HEK293 (cell line): ENCODE measurements around the gene LAMP1.
A peak's percentile ranks its signal among the peaks of the same experiment; 100 is the strongest.

Experiments
- CTCF ChIA-PET: fragments of 350-600 bp; formaldehyde crosslinking; extraction: SDS; loops from one replicate; lab custom pipeline; 2021; ENCODE audit warnings: antibody characterized with exemption; lab: Yijun Ruan, JAX
- POLR2A ChIA-PET: fragments of 300-600 bp; formaldehyde crosslinking; extraction: SDS; loops from one replicate; lab custom pipeline; 2020; ENCODE audit warnings: antibody characterized with exemption, inconsistent platforms; lab: Yijun Ruan, JAX
- H3K27ac ChIP-seq: fragments of 200-500 bp; sonication (Bioruptor generic); 2 replicates; pipeline ENCODE4 v1.5.1; 2014; ENCODE audit warnings: low read depth, low read length, control low read depth, inconsistent platforms; ENCODE audit errors: extremely low read depth
- H3K36me3 ChIP-seq, 2 experiments: fragments of 200-500 bp in 1 of 2; sonication (Bioruptor generic) in 1 of 2; 1 replicate in 1 of 2; 2 replicates in 1 of 2; pipeline ENCODE4 v1.5.1; 2014 to 2017; ENCODE audit warnings: inconsistent platforms in 2 of 2, low read length in 2 of 2; ENCODE audit not compliant: control insufficient read depth in 2 of 2, insufficient read depth in 1 of 2
- H3K4me1 ChIP-seq: fragments of 200-500 bp; sonication (Bioruptor generic); 2 replicates; pipeline ENCODE4 v1.5.1; 2014; ENCODE audit warnings: mild to moderate bottlenecking, low read length, inconsistent platforms; ENCODE audit not compliant: control insufficient read depth, insufficient read depth
- H3K4me3 ChIP-seq: 2 replicates; pipeline ENCODE4 v1.5.1; 2011; ENCODE audit warnings: low read depth, mild to moderate bottlenecking, control low read depth, low read length, moderate library complexity
- H3K9me3 ChIP-seq: fragments of 200-500 bp; sonication (Bioruptor generic); 2 replicates; pipeline ENCODE4 v1.5.1; 2014; ENCODE audit warnings: low read depth, low read length, inconsistent platforms; ENCODE audit not compliant: control insufficient read depth, insufficient read depth
- EGR2 ChIP-seq: fragments of 450-650 bp; formaldehyde crosslinking; IDR thresholded peaks from 2 replicates; pipeline ENCODE4 v1.5.1; 2016; ENCODE audit warnings: low read depth, missing biosample characterization, missing genetic modification characterization
- GLIS2 ChIP-seq: fragments of 450-650 bp; formaldehyde crosslinking; IDR thresholded peaks from 2 replicates; pipeline ENCODE4 v1.5.1; 2016; ENCODE audit warnings: missing biosample characterization, missing genetic modification characterization
- IKZF3 ChIP-seq: fragments of 450-650 bp; IDR thresholded peaks from 2 replicates; pipeline ENCODE4 v1.5.0; 2018; ENCODE audit warnings: missing biosample characterization, mild to moderate bottlenecking, missing genetic modification characterization, moderate library complexity
- KLF8 ChIP-seq: fragments of 450-650 bp; formaldehyde crosslinking; IDR thresholded peaks from 2 replicates; pipeline ENCODE4 v1.5.1; 2016; ENCODE audit warnings: missing biosample characterization, missing genetic modification characterization
- TCF7L2 ChIP-seq: IDR thresholded peaks from 2 replicates; pipeline ENCODE4 v1.6.1; 2011; ENCODE audit warnings: low read depth, mild to moderate bottlenecking, inconsistent platforms, low read length, moderate library complexity, borderline replicate concordance
- ZBTB1 ChIP-seq: fragments of 450-650 bp; formaldehyde crosslinking; IDR thresholded peaks from 2 replicates; pipeline ENCODE4 v1.5.1; 2016; ENCODE audit warnings: missing biosample characterization, missing genetic modification characterization
- ZBTB7A ChIP-seq: fragments of 450-650 bp; formaldehyde crosslinking; IDR thresholded peaks from 2 replicates; pipeline ENCODE4 v1.5.1; 2016; ENCODE audit warnings: low read depth, missing biosample characterization, missing genetic modification characterization
- ZEB2 ChIP-seq: fragments of 450-650 bp; formaldehyde crosslinking; IDR thresholded peaks from 2 replicates; pipeline ENCODE4 v1.5.1; 2016; ENCODE audit warnings: missing biosample characterization, missing genetic modification characterization
- ZIC2 ChIP-seq: fragments of 450-650 bp; formaldehyde crosslinking; IDR thresholded peaks from 2 replicates; pipeline ENCODE4 v1.5.1; 2016; ENCODE audit warnings: missing biosample characterization, missing genetic modification characterization
- ZNF132 ChIP-seq: fragments of 450-650 bp; formaldehyde crosslinking; IDR thresholded peaks from 2 replicates; pipeline ENCODE4 v1.5.1; 2017; ENCODE audit warnings: missing biosample characterization, missing genetic modification characterization, borderline replicate concordance
- ZNF184 ChIP-seq: fragments of 450-650 bp; IDR thresholded peaks from 2 replicates; pipeline ENCODE4 v1.5.1; 2018; ENCODE audit warnings: missing biosample characterization, mild to moderate bottlenecking, missing genetic modification characterization
- ZNF2 ChIP-seq: fragments of 450-650 bp; formaldehyde crosslinking; IDR thresholded peaks from 2 replicates; pipeline ENCODE4 v1.5.1; 2016; ENCODE audit warnings: missing biosample characterization, missing genetic modification characterization
- ZNF24 ChIP-seq: fragments of 450-650 bp; formaldehyde crosslinking; IDR thresholded peaks from 2 replicates; pipeline ENCODE4 v1.5.1; 2016; ENCODE audit warnings: missing biosample characterization, missing genetic modification characterization
- ZNF544 ChIP-seq: fragments of 450-650 bp; formaldehyde crosslinking; IDR thresholded peaks from 2 replicates; pipeline ENCODE4 v1.5.0; 2017; ENCODE audit warnings: missing biosample characterization, missing genetic modification characterization
- ZNF560 ChIP-seq: fragments of 450-650 bp; formaldehyde crosslinking; IDR thresholded peaks from 2 replicates; pipeline ENCODE4 v1.5.1; 2017; ENCODE audit warnings: missing biosample characterization, missing genetic modification characterization, borderline replicate concordance
- ZNF623 ChIP-seq: fragments of 450-650 bp; formaldehyde crosslinking; IDR thresholded peaks from 2 replicates; pipeline ENCODE4 v1.5.1; 2016; ENCODE audit warnings: missing biosample characterization, missing genetic modification characterization
- ZNF664 ChIP-seq: fragments of 450-650 bp; formaldehyde crosslinking; IDR thresholded peaks from 2 replicates; pipeline ENCODE4 v1.5.1; 2016; ENCODE audit warnings: missing biosample characterization, missing genetic modification characterization
- ZNF791 ChIP-seq: fragments of 450-650 bp; formaldehyde crosslinking; IDR thresholded peaks from 2 replicates; pipeline ENCODE4 v1.5.1; 2016; ENCODE audit warnings: missing biosample characterization, missing genetic modification characterization
- TF ChIP-seq, protein P1 (sequence below): fragments of 450-650 bp; IDR thresholded peaks from 2 replicates; pipeline ENCODE4 v1.5.1; 2018; ENCODE audit warnings: missing biosample characterization, mild to moderate bottlenecking, missing genetic modification characterization
- TF ChIP-seq, protein P2 (sequence below): fragments of 450-650 bp; formaldehyde crosslinking; IDR thresholded peaks from 2 replicates; pipeline ENCODE4 v1.5.1; 2016; ENCODE audit warnings: missing biosample characterization, missing genetic modification characterization
- TF ChIP-seq, protein P3 (sequence below): fragments of 450-650 bp; formaldehyde crosslinking; IDR thresholded peaks from 2 replicates; pipeline ENCODE4 v1.5.1; 2017; ENCODE audit warnings: missing biosample characterization, missing genetic modification characterization

The LAMP1 gene

DNA sequence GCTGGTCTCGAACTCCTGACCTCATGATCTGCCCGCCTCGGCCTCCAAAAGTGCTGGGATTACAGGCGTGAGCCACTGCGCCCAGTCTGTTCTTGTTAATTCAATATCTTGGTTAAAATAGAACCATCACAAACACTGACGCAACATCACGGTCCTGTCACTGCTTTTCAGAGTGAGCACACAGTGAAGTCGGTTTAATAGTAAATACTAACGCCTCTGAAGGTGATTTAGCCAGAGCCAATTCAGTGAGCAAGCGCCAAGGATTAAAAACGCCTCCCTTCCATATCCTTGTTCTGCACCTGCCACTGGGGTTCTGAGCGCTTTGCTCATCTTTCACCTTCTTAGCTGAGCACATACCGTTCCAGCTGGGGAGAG, 30.3 kb downstream of the LAMP1 start (continued):
- no peak for TF ChIP-seq KLF8

DNA sequence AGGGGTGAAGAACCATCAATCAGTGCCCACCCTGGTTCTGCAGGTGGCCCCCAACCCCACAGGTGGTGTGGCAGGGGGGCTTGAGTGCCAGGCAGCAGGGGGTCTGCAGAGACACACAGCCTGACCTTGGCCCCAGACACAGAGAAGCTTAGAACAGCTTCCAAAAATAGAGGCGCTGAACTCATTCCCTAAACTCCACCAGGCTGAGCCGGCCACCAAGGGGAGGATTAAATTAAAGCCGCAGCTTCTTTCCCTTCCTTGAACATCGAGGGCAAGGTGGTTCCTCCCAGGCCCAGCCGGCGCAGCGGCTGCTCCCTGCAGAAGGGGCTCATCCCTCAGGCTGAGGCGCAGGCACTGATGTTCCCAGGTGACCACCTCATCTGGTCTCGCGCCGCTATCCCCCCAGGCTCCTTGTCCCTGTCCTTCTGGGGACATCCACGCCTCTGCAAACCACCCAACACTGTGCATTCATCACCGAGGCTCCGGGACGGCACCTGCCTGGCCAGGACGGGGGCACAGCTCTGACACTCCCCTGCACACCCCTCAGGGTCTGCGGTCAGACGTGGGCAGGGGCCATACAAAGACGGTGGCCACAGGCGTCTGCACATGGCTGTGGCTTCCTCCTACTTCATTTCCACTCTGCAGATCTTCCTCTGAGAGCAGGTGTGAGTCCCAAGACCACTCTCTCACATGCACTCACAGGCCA, 30.9 kb downstream of the LAMP1 start:
- H3K4me1 ChIP-seq: no peaks in the 10 kb centered on the region
- ChIA-PET CTCF (no interaction called here), POLR2A (no interaction called here)
- no peaks in the 10 kb centered on the region for H3K9me3 ChIP-seq
- H3K36me3 ChIP-seq: peaks cover 0 to 24% of the 10 kb centered on the region in 2 experiments; a peak in 1 of 3 replicates
- H3K4me3 ChIP-seq: no peak overlapping the region
- peak; percentile 77 for TF ChIP-seq ZIC2 (tag by site-specific recombination)
- peak; percentile 35; the same call in 1 of the 2 replicates for TF ChIP-seq GLIS2 (tag by site-specific recombination)
- TF ChIP-seq IKZF3 (tag by site-specific recombination): no peak
- no peak overlapping the region for H3K27ac ChIP-seq

DNA sequence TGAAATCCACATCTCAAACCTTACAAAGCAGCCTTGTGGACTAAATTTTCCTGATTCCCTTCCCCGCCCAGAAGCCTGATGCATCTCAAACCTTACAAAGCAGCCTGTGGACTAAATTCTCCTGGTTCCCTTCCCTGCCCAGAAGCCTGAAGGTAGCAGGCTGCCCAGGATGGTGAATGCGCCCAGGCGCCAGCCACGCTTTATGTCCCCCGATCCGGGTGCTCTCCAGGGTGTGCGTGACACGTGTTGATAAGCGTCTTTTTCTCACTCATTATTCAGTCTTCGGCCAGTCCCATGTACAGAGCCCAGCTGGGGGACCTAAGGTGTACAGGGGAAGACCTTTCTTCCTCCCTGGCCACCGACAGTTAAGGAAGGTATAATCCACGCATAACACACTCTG, 31.8 kb downstream of the LAMP1 start:
- H3K27ac ChIP-seq: no peak overlapping the region
- POLR2A ChIA-PET: no interaction called here
- no peak for TF ChIP-seq ZNF184 (tag by site-specific recombination)
- TF ChIP-seq IKZF3 (tag by site-specific recombination): no peak
- no peak for TF ChIP-seq EGR2 (tag by site-specific recombination)
- TF ChIP-seq ZNF2 (tag by site-specific recombination): no peak
- no peak for TF ChIP-seq ZNF623 (tag by site-specific recombination)
- no peak for TF ChIP-seq ZBTB1 (tag by site-specific recombination)
- TF ChIP-seq, protein P1, sequence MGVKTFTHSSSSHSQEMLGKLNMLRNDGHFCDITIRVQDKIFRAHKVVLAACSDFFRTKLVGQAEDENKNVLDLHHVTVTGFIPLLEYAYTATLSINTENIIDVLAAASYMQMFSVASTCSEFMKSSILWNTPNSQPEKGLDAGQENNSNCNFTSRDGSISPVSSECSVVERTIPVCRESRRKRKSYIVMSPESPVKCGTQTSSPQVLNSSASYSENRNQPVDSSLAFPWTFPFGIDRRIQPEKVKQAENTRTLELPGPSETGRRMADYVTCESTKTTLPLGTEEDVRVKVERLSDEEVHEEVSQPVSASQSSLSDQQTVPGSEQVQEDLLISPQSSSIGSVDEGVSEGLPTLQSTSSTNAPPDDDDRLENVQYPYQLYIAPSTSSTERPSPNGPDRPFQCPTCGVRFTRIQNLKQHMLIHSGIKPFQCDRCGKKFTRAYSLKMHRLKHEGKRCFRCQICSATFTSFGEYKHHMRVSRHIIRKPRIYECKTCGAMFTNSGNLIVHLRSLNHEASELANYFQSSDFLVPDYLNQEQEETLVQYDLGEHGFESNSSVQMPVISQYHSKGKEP: no peak
- TF ChIP-seq, protein P2, sequence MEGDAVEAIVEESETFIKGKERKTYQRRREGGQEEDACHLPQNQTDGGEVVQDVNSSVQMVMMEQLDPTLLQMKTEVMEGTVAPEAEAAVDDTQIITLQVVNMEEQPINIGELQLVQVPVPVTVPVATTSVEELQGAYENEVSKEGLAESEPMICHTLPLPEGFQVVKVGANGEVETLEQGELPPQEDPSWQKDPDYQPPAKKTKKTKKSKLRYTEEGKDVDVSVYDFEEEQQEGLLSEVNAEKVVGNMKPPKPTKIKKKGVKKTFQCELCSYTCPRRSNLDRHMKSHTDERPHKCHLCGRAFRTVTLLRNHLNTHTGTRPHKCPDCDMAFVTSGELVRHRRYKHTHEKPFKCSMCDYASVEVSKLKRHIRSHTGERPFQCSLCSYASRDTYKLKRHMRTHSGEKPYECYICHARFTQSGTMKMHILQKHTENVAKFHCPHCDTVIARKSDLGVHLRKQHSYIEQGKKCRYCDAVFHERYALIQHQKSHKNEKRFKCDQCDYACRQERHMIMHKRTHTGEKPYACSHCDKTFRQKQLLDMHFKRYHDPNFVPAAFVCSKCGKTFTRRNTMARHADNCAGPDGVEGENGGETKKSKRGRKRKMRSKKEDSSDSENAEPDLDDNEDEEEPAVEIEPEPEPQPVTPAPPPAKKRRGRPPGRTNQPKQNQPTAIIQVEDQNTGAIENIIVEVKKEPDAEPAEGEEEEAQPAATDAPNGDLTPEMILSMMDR (tag by site-specific recombination): no peak
- TF ChIP-seq ZNF560 (tag by site-specific recombination): no peak
- TF ChIP-seq, all 188 proteins: peak for 0
- H3K4me1 ChIP-seq: no peaks in the 10 kb centered on the region
- no peaks in the 10 kb centered on the region for H3K9me3 ChIP-seq
- H3K4me3 ChIP-seq: no peak overlapping the region
- CTCF ChIA-PET: interaction anchor here (0.6 kb wide), 1 partner anchor 16 kb away, joined by 3 read pairs; no protein-coding TSS in a partner anchor
- peaks cover 0 to 16% of the 10 kb centered on the region in 2 experiments; a peak in 1 of 3 replicates for H3K36me3 ChIP-seq

DNA sequence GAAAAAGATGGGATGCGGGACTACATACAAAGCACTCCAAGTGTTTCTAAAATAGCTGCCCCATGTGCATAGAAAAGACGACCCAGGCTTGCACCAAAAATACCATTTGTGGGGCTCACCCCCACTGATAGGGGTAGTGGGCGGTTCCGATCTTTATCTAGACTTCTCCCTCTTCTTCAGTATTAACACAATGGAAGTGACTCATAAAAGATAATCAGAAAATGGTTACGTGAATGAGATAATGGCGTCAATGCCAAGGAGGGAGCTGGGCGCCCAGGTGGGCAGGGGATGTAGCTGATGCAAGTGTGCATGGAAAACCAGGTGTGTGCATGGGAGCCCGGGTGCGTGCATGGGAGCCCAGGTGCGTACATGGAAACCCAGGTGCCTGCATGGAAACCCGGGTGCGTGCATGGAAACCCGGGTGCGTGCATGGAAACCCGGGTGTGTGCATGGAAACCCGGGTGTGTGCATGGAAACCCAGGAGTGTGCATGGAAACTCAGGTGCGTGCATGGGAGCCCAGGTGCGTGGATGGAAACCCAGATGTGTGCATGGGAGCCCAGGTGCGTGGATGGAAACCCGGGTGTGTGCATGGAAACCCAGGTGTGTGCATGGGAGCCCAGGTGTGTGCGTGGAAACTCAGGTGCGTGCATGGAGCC, 32.7 kb downstream of the LAMP1 start:
- peaks cover 0 to 10% of the 10 kb centered on the region in 2 experiments; a peak in 1 of 3 replicates for H3K36me3 ChIP-seq
- H3K27ac ChIP-seq: no peak overlapping the region
- H3K4me1 ChIP-seq: no peaks in the 10 kb centered on the region
- POLR2A ChIA-PET: no interaction called here
- no peaks in the 10 kb centered on the region for H3K9me3 ChIP-seq
- TF ChIP-seq ZNF544 (no peak), ZNF132 (tag by site-specific recombination) (no peak), ZNF24 (tag by site-specific recombination) (no peak), ZBTB7A (tag by site-specific recombination) (no peak), ZEB2 (peak; percentile 45; the same call in 1 of the 2 replicates), TCF7L2 (no peak), ZNF791 (tag by site-specific recombination) (no peak), ZNF664 (no peak)
- TF ChIP-seq, protein P3, sequence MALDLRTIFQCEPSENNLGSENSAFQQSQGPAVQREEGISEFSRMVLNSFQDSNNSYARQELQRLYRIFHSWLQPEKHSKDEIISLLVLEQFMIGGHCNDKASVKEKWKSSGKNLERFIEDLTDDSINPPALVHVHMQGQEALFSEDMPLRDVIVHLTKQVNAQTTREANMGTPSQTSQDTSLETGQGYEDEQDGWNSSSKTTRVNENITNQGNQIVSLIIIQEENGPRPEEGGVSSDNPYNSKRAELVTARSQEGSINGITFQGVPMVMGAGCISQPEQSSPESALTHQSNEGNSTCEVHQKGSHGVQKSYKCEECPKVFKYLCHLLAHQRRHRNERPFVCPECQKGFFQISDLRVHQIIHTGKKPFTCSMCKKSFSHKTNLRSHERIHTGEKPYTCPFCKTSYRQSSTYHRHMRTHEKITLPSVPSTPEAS (tag by site-specific recombination): no peak
- CTCF ChIA-PET: interaction anchor here (0.6 kb wide), 1 partner anchor 15 kb away, joined by 3 read pairs; no protein-coding TSS in a partner anchor
- H3K4me3 ChIP-seq: no peak overlapping the region
